Liver (tissue), 9 donors: ENCODE results near the gene MYL6B. TPM values are rescaled to one million over a fixed set of nuclear protein-coding genes. Genes with fewer than 3 reads are reported as not detected.
A peak's percentile ranks its signal among the peaks of the same experiment; 100 is the strongest.

Source experiments
- DNase-seq: peaks from one replicate; pipeline ENCODE4 v3.0.0-alpha.2; 2017; ENCODE audit warnings: low spot score
- H3K27ac ChIP-seq, 2 donors: one replicate each; pipeline ENCODE4 v1.7.0; 2013; ENCODE audit warnings: inconsistent platforms in 2 of 2, low read length in 2 of 2, control low read depth in 1 of 2, low read depth in 1 of 2, mild to moderate bottlenecking in 1 of 2
- H3K27me3 ChIP-seq, 4 donors: one replicate each; pipeline versions ENCODE4 v1.6.1 to v1.7.0; 2013; ENCODE audit warnings: low read length in 3 of 4, inconsistent platforms in 1 of 4, mild to moderate bottlenecking in 1 of 4, moderate library complexity in 1 of 4; ENCODE audit not compliant: control insufficient read depth in 4 of 4, insufficient read depth in 4 of 4
- H3K36me3 ChIP-seq, 4 donors: one replicate each; pipeline versions ENCODE4 v1.6.1 to v1.7.0; 2013; ENCODE audit warnings: low read length in 3 of 4, mild to moderate bottlenecking in 3 of 4, low read depth in 1 of 4, moderate library complexity in 1 of 4; ENCODE audit not compliant: control insufficient read depth in 4 of 4, insufficient read depth in 3 of 4
- H3K4me1 ChIP-seq, 4 donors: one replicate each; pipeline versions ENCODE4 v1.6.1 to v1.7.0; 2013; ENCODE audit warnings: low read length in 3 of 4, mild to moderate bottlenecking in 3 of 4, moderate library complexity in 1 of 4; ENCODE audit not compliant: control insufficient read depth in 4 of 4, insufficient read depth in 4 of 4
- H3K4me3 ChIP-seq, 3 donors: one replicate each; pipeline versions ENCODE4 v1.6.1 to v1.7.0; 2013; ENCODE audit warnings: low read length in 3 of 3, control low read depth in 1 of 3, low read depth in 1 of 3, mild to moderate bottlenecking in 1 of 3
- H3K9ac ChIP-seq, 2 donors: one replicate each; pipeline ENCODE4 v1.7.0; 2013; ENCODE audit warnings: low read length in 2 of 2, mild to moderate bottlenecking in 2 of 2, moderate library complexity in 2 of 2, control low read depth in 1 of 2, low read depth in 1 of 2
- H3K9me3 ChIP-seq, 4 donors: one replicate each; pipeline versions ENCODE4 v1.6.1 to v1.7.0; 2013; ENCODE audit warnings: low read length in 3 of 4; ENCODE audit not compliant: control insufficient read depth in 4 of 4
- EGR1 ChIP-seq, 2 donors: IDR thresholded peaks; 2 replicates each; pipeline ENCODE4 v1.6.1; 2016 to 2018; ENCODE audit warnings: antibody characterized with exemption in 2 of 2, low read depth in 2 of 2
- FOXA1 ChIP-seq: IDR thresholded peaks from 2 replicates; pipeline ENCODE4 v1.6.1; 2016; ENCODE audit warnings: antibody characterized with exemption
- FOXA2 ChIP-seq: IDR thresholded peaks from 2 replicates; pipeline ENCODE4 v1.6.1; 2016; ENCODE audit warnings: antibody characterized with exemption
- GABPA ChIP-seq, 2 donors: IDR thresholded peaks in 1 of 2; conservative IDR thresholded peaks in 1 of 2; 2 replicates each; pipeline ENCODE4 v1.6.1; 2016; ENCODE audit warnings: antibody characterized with exemption in 2 of 2, mild to moderate bottlenecking in 1 of 2, moderate library complexity in 1 of 2
- HNF4A ChIP-seq, 2 donors: conservative IDR thresholded peaks; 2 replicates each; pipeline ENCODE4 v1.6.1; 2016; ENCODE audit warnings: antibody characterized with exemption in 2 of 2, mild to moderate bottlenecking in 2 of 2
- HNF4G ChIP-seq: IDR thresholded peaks from 2 replicates; pipeline ENCODE4 v1.6.1; 2016; ENCODE audit warnings: antibody characterized with exemption
- NR2F2 ChIP-seq: IDR thresholded peaks from 2 replicates; pipeline ENCODE4 v1.6.1; 2016; ENCODE audit warnings: antibody characterized with exemption
- RAD21 ChIP-seq, 2 donors: IDR thresholded peaks; 2 replicates each; pipeline ENCODE4 v1.6.1; 2016; ENCODE audit warnings: antibody characterized with exemption in 2 of 2, mild to moderate bottlenecking in 2 of 2
- RXRA ChIP-seq, 2 donors: IDR thresholded peaks; 2 replicates each; pipeline ENCODE4 v1.6.1; 2017 to 2018; ENCODE audit warnings: antibody characterized with exemption in 2 of 2, mild to moderate bottlenecking in 1 of 2
- SP1 ChIP-seq: IDR thresholded peaks from 2 replicates; pipeline ENCODE4 v1.6.1; 2018; ENCODE audit warnings: antibody characterized with exemption, mild to moderate bottlenecking
- YY1 ChIP-seq: IDR thresholded peaks from 2 replicates; pipeline ENCODE4 v1.6.1; 2016; ENCODE audit warnings: antibody characterized with exemption, mild to moderate bottlenecking
- WGBS: extraction: QIAGEN DNeasy Blood & Tissue Kit; methylation state at CpG from one replicate; pipeline ENCODE4 v1.1.7; 2013; 5-methylcytosine and 5-hydroxymethylcytosine counted together
- polyA plus RNA-seq, 2 donors: library from polyadenylated mRNA; stranded (reverse) in 1 of 2; unstranded in 1 of 2; fragments of 200-250 nt in 1 of 2; fragments of >200 nt in 1 of 2; fragmentation: Nextera tagmentation in 1 of 2; extraction: Ambion mirVana in 1 of 2; gene quantifications; one replicate each; pipeline versions ENCODE4 v1.2.1 to v1.2.3, GENCODE V29; 2013 to 2015
- total RNA-seq, 2 donors: library from RNA; depleted of rRNA; stranded (reverse); fragments of >200 nt; gene quantifications; one replicate each; pipeline ENCODE4 v1.2.3, GENCODE V29; 2014
- TF ChIP-seq, protein P1 (sequence below): IDR thresholded peaks from 2 replicates; pipeline ENCODE4 v1.6.1; 2016; ENCODE audit warnings: antibody characterized with exemption
- TF ChIP-seq, protein P2 (sequence below): fragments of 150-350 bp; IDR thresholded peaks from 2 replicates; pipeline ENCODE4 v1.5.1; 2017; ENCODE audit warnings: improper control_type of control experiment, low read depth, low read length; ENCODE audit not compliant: missing input control
- TF ChIP-seq, protein P3 (sequence below): IDR thresholded peaks from 2 replicates; pipeline ENCODE4 v1.6.1; 2016; ENCODE audit warnings: antibody characterized with exemption
- donor health status: healthy.
- donor health status: healthy.
- donor health status: healthy.
- donor health status: healthy.
- donor health status: healthy.

MYL6B gene
- total and polyA plus RNA-seq, 4 donors, result 3.7 to 14.2 (median 12.6) TPM

DNA sequence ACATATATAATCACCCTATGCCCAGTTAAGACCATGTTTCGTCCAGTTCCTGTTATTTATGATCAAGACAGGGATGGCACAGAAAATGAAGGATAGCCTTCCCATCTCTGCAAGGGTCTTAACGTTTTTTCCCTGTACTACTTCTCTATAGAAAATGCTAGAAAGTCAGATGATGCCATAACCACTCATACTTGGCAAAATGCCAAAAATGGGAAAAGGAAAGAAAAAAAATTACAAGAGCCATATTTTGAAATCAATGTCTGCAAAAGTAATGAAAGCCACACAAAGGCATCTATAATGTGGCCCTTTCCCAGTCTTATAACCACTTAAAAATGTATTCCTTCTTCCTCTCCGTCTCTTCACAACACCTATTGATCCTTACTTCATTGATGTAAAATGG is 1.8 kb upstream of the MYL6B start:
- Histone ChIP-seq H3K36me3 (no peaks in the 10 kb centered on the region), H3K27me3 (no peaks in the 10 kb centered on the region), H3K9me3 (no peaks in the 10 kb centered on the region), H3K4me3 (no peak overlapping the region), H3K9ac (no peak overlapping the region), H3K27ac (no peak overlapping the region), H3K4me1 (peaks cover 9 to 33% (median 22%) of the 10 kb centered on the region in 4 donors)
- no peak for DNase-seq
- no peak for TF ChIP-seq HNF4G
- TF ChIP-seq RAD21 (IDR thresholded peaks at IDR 0.05), result no peak
- no peak for TF ChIP-seq GABPA (IDR thresholded peaks at IDR 0.05 in 1 of 2, conservative IDR thresholded peaks at IDR 0.05 in 1 of 2)
- TF ChIP-seq FOXA1, result no peak
- TF ChIP-seq, protein P1, sequence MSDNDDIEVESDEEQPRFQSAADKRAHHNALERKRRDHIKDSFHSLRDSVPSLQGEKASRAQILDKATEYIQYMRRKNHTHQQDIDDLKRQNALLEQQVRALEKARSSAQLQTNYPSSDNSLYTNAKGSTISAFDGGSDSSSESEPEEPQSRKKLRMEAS, result no peak
- no peak for TF ChIP-seq HNF4A (conservative IDR thresholded peaks at IDR 0.05)
- TF ChIP-seq, protein P2, sequence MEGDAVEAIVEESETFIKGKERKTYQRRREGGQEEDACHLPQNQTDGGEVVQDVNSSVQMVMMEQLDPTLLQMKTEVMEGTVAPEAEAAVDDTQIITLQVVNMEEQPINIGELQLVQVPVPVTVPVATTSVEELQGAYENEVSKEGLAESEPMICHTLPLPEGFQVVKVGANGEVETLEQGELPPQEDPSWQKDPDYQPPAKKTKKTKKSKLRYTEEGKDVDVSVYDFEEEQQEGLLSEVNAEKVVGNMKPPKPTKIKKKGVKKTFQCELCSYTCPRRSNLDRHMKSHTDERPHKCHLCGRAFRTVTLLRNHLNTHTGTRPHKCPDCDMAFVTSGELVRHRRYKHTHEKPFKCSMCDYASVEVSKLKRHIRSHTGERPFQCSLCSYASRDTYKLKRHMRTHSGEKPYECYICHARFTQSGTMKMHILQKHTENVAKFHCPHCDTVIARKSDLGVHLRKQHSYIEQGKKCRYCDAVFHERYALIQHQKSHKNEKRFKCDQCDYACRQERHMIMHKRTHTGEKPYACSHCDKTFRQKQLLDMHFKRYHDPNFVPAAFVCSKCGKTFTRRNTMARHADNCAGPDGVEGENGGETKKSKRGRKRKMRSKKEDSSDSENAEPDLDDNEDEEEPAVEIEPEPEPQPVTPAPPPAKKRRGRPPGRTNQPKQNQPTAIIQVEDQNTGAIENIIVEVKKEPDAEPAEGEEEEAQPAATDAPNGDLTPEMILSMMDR, result no peak
- no peak for TF ChIP-seq RXRA (IDR thresholded peaks at IDR 0.05)
- TF ChIP-seq, protein P3, sequence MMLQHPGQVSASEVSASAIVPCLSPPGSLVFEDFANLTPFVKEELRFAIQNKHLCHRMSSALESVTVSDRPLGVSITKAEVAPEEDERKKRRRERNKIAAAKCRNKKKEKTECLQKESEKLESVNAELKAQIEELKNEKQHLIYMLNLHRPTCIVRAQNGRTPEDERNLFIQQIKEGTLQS, result no peak
- TF ChIP-seq NR2F2, result no peak
- TF ChIP-seq EGR1 (IDR thresholded peaks at IDR 0.05; ENCODE audit: low read depth in 2 of 2), result no peak
- no peak for TF ChIP-seq FOXA2
- TF ChIP-seq SP1, result no peak
- WGBS, result 70% methylated on average over 3 of the region's 3 CpGs

DNA sequence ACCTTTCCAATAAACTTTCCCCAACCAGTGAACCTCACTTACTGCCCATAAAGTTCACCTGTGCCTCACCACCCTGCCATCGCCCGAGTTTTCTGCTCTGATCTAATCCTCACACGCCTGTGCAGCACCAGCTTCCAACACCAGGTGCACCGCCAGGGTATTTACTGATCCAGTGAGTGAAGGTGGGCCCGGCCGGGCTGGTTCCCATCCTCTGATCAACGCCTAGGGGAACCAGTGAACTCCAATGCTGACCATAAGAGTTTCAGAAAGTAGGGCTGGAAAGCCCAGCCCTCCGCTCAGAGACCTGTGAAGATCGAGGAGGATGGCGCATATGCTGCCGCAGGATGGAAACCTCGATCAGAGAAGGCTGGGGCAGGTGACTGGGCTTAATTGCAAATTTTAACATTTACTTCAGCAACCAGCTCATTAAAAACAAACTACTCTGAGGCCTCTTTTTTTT is 685 bp upstream of the MYL6B start:
- H3K4me1 ChIP-seq, result peaks cover 9 to 32% (median 23%) of the 10 kb centered on the region in 4 donors
- 2% methylated on average over 12 of the region's 12 CpGs for WGBS

More for the DNA sequence above, 685 bp upstream of the MYL6B start:
- DNase-seq, result peak; percentile 66
- Histone ChIP-seq H3K27ac (peak overlapping the region; percentile 88 to 98), H3K27me3 (no peaks in the 10 kb centered on the region), H3K4me3 (peak overlapping the region; percentile 68 to 83 (median 79)), H3K9me3 (no peaks in the 10 kb centered on the region), H3K9ac (peak overlapping the region; percentile 86 to 95), H3K36me3 (no peaks in the 10 kb centered on the region)
- TF ChIP-seq RAD21 (IDR thresholded peaks at IDR 0.05) (peak in 1 of 2 donors; percentile 37), RXRA (IDR thresholded peaks at IDR 0.05) (no peak), YY1 (no peak), FOXA2 (no peak)
- TF ChIP-seq, protein P1, result no peak
- TF ChIP-seq, protein P2, result peak; percentile 47
